Upper lobe of left lung (tissue), 6 donors: ENCODE measurements around the gene PFDN2. TPM values are rescaled to one million over a fixed set of nuclear protein-coding genes. Genes with fewer than 3 reads are reported as not detected.

ENCODE experiments used
- ATAC-seq, 2 donors: fragments of 200-7000 bp; cut with Tn5 transposase; one replicate each; pipeline ENCODE4 v1.9.1; 2022; ENCODE audit warnings: mild to moderate bottlenecking in 2 of 2, moderate library complexity in 2 of 2; ENCODE audit not compliant: low FRiP score in 2 of 2
- DNase-seq, 2 donors: peaks; one replicate each; pipeline ENCODE4 v3.0.0-alpha.2; 2019 to 2020
- H3K27ac ChIP-seq, 4 donors: fragments of 200-600 bp; sonication (generic); one replicate each; pipeline ENCODE4 v1.5.1; 2016 to 2019
- H3K27me3 ChIP-seq, 4 donors: fragments of 200-600 bp; sonication (generic); one replicate each; pipeline ENCODE4 v1.5.1; 2017 to 2019
- H3K36me3 ChIP-seq, 4 donors: fragments of 200-600 bp; sonication (generic); one replicate each; pipeline ENCODE4 v1.5.1; 2016 to 2019
- H3K4me1 ChIP-seq, 4 donors: fragments of 200-600 bp; sonication (generic); one replicate each; pipeline ENCODE4 v1.5.1; 2018 to 2019
- H3K4me3 ChIP-seq, 4 donors: fragments of 200-600 bp; sonication (generic); one replicate each; pipeline ENCODE4 v1.5.1; 2017 to 2019; ENCODE audit warnings: mild to moderate bottlenecking in 2 of 4, moderate library complexity in 1 of 4
- H3K9me3 ChIP-seq, 4 donors: fragments of 200-600 bp; sonication (generic); one replicate each; pipeline ENCODE4 v1.5.1; 2018 to 2019
- CTCF ChIP-seq, 6 experiments: fragments of 450-650 bp in 4 of 6; fragments of 200-600 bp in 2 of 6; sonication (generic) in 2 of 6; IDR thresholded peaks; one replicate each; pipeline ENCODE4 v1.5.1; 2016 to 2019; ENCODE audit warnings: antibody characterized with exemption in 6 of 6
- EP300 ChIP-seq, 4 donors: sonication (generic); formaldehyde crosslinking; IDR thresholded peaks; one replicate each; pipeline ENCODE4 v1.5.1; 2017; ENCODE audit warnings: antibody characterized with exemption in 4 of 4, control low read depth in 2 of 4
- POLR2A ChIP-seq, 4 donors: fragments of 450-650 bp; IDR thresholded peaks; one replicate each; pipeline ENCODE4 v1.5.1; 2016 to 2017; ENCODE audit warnings: antibody characterized with exemption in 4 of 4, mild to moderate bottlenecking in 2 of 4
- POLR2AphosphoS5 ChIP-seq, 2 donors: sonication (generic); formaldehyde crosslinking; IDR thresholded peaks; one replicate each; pipeline ENCODE4 v1.5.1; 2017; ENCODE audit warnings: antibody characterized with exemption in 2 of 2
- WGBS, 2 donors: methylation state at CpG; one replicate each; pipeline ENCODE4 v1.1.5; 2017 to 2018; 5-methylcytosine and 5-hydroxymethylcytosine counted together
- total RNA-seq, 6 donors: library from RNA; depleted of rRNA in 4 of 6; stranded (reverse); fragments of >200 nt in 4 of 6; gene quantifications; one replicate each; pipeline versions ENCODE4 v1.1.0 to v1.2.1, GENCODE V29; 2016 to 2021
- donor health status: DM: no; HTN: no; CAD: no; lungs with moderate emphysema.
- donor health status: DM: no; HTN: yes; CAD: no; lungs with severe emphysema.

PFDN2 gene
- total RNA-seq, 6 donors from 2014 or later = 17.8 to 55.9 (median 41.4) TPM

GRCh38 chr1:161161652-161162051, 43.8 kb upstream of the PFDN2 start:
- Histone ChIP-seq H3K27me3 (no peaks in the 10 kb centered on the region), H3K27ac (no peak overlapping the region), H3K36me3 (peaks cover 3 to 37% (median 12%) of the 10 kb centered on the region in 4 donors), H3K9me3 (no peaks in the 10 kb centered on the region), H3K4me1 (peaks cover 25 to 45% (median 32%) of the 10 kb centered on the region in 4 donors), H3K4me3 (no peak overlapping the region)
- DNase-seq = no peak
- TF ChIP-seq CTCF (IDR thresholded peaks at IDR 0.05) (no peak), POLR2A (IDR thresholded peaks at IDR 0.05) (no peak), EP300 (IDR thresholded peaks at IDR 0.05) (no peak), POLR2AphosphoS5 (IDR thresholded peaks at IDR 0.05) (no peak)
- 89 to 90% methylated on average over 5 of the region's 5 CpGs for WGBS, 2 donors
- ATAC-seq = no peak

GRCh38 chr1:161160671-161161145, 42.9 kb upstream of the PFDN2 start:
- WGBS, 2 donors = 91 to 94% methylated on average over 10 to 22 of the region's 22 CpGs

GRCh38 chr1:161159913-161160243, 42.0 kb upstream of the PFDN2 start:
- WGBS, 2 donors = 3 to 11% methylated on average over 11 of the region's 11 CpGs
- Histone ChIP-seq H3K36me3 (peaks cover 3 to 37% (median 12%) of the 10 kb centered on the region in 4 donors), H3K27me3 (no peaks in the 10 kb centered on the region), H3K27ac (peak overlapping the region; percentile 82 to 95 (median 92)), H3K4me1 (peaks cover 20 to 42% (median 30%) of the 10 kb centered on the region in 4 donors), H3K4me3 (peak overlapping the region; percentile 77 to 94 (median 86)), H3K9me3 (no peaks in the 10 kb centered on the region)
- TF ChIP-seq EP300 (IDR thresholded peaks at IDR 0.05) (no peak), POLR2AphosphoS5 (IDR thresholded peaks at IDR 0.05) (no peak), POLR2A (IDR thresholded peaks at IDR 0.05) (no peak), CTCF (IDR thresholded peaks at IDR 0.05) (no peak)
- no peak for DNase-seq
- no peak for ATAC-seq

More at GRCh38 chr1:161160671-161161145, 42.9 kb upstream of the PFDN2 start:
- Histone ChIP-seq H3K36me3 (peaks cover 3 to 37% (median 12%) of the 10 kb centered on the region in 4 donors), H3K4me1 (peaks cover 25 to 42% (median 32%) of the 10 kb centered on the region in 4 donors), H3K9me3 (no peaks in the 10 kb centered on the region), H3K27ac (no peak overlapping the region), H3K27me3 (no peaks in the 10 kb centered on the region), H3K4me3 (no peak overlapping the region)
- ATAC-seq = no peak
- DNase-seq = no peak
- TF ChIP-seq POLR2A (IDR thresholded peaks at IDR 0.05) (no peak), CTCF (IDR thresholded peaks at IDR 0.05) (no peak), EP300 (IDR thresholded peaks at IDR 0.05) (no peak), POLR2AphosphoS5 (IDR thresholded peaks at IDR 0.05) (no peak)

GRCh38 chr1:161159087-161159912, 41.5 kb upstream of the PFDN2 start, which contains the start of gene USP21:
USP21 (plus strand) TSS chr1:161159500; CDS start chr1:161160641, 1,141 bp downstream.
- H3K27me3 ChIP-seq = no peaks in the 10 kb centered on the region
- peak; percentile 95 to 99 for ATAC-seq
- DNase-seq = peak; percentile 95 to 97
- TF ChIP-seq POLR2AphosphoS5 (IDR thresholded peaks at IDR 0.05) (peak; percentile 28 to 72), POLR2A (IDR thresholded peaks at IDR 0.05) (peak in 1 of 4 donors; percentile 80), EP300 (IDR thresholded peaks at IDR 0.05) (no peak), CTCF (IDR thresholded peaks at IDR 0.05) (peak in 3 of 6 experiments; percentile 6 to 44 (median 25))
- peaks cover 25 to 45% (median 35%) of the 10 kb centered on the region in 4 donors for H3K4me1 ChIP-seq
- peak within 1 kb of the TSS; percentile 82 to 95 (median 92) for H3K27ac ChIP-seq
- H3K4me3 ChIP-seq = peak within 1 kb of the TSS; percentile 77 to 94 (median 86)
- H3K36me3 ChIP-seq = peaks cover 3 to 33% (median 12%) of the 10 kb centered on the region in 4 donors
- H3K9me3 ChIP-seq = no peaks in the 10 kb centered on the region
- WGBS, 2 donors = 1 to 5% methylated on average over 31 to 35 of the region's 60 CpGs
